ENCODE measurements around the gene SUPT6H.
A peak's percentile ranks its signal among the peaks of the same experiment; 100 is the strongest.
"Not testable (repeated sequence)": the region's sequence is repeated elsewhere in the genome, so short reads cannot be mapped to it uniquely, and the experiment has no call there.

The SUPT6H gene

DNA sequence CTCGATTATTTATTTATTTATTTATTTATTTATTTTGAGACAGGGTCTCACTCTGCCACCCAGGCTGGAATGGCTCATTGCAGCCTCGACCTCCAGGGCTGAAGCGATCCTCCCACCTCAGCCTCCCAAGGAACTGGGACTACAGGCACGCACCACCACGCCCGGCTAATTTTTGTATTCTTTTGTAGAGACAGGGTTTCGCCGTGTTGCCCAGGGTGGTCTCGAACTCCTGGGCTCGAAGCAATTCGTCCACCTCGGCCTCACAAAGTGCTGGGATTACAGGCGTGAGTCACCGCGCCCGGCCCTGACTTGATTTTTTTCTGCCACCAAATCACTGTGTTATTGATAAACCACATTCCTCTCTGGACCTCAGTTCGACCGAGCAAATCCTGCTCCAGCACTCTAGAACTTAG is 57.0 kb downstream of the SUPT6H start:
- DNase-seq (ENCODE audit: low read depth), result no peak

DNA sequence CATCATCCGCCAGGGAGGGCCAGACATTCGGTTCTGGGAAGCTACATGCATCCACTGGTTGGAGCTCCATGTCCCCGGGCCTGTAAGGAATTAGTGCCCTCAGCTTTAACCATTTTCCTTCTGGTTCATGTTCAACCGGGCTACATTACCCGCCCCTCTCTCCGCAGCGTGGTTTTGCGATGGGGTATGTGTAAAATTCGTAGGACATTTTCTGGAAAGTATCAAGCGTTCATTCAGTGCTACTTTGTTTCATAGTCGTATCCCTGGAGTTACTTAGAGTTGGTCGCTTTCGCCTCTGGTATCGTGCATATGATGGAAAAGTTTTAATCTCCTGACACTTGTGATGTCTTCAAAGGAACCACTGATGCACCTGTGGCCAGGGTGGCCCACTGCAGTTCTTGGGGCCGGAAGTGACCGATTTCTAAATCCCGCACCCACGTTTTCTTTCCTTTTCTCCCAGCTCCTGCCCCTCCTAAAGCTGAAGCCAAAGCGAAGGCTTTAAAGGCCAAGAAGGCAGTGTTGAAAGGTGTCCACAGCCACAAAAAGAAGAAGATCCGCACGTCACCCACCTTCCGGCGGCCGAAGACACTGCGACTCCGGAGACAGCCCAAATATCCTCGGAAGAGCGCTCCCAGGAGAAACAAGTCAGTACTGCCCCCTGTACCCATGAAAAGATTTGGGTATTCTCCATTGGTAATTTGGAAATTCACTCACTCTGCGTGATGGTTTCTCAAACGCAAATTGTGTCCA is 58.4 kb downstream of the SUPT6H start:
- DNase-seq (ENCODE audit: low read depth), result no peak

DNA sequence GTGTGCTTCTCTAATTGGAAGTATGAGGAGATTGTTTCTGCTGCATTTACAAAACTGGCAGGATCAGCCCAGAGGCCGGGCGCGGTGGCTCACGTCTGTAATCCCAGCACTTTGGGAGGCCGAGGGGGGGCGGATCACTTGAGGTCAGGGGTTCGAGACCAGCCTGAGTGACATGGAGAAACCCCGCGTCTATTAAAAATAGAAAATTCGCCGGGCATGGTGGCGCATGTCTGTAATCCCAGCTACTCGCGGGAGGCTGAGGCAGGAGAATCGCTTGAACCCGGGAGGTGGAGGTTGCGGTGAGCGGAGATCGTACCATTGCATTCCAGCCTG is 59.0 kb downstream of the SUPT6H start:
- not testable (repeated sequence) for DNase-seq (ENCODE audit: low read depth)

DNA sequence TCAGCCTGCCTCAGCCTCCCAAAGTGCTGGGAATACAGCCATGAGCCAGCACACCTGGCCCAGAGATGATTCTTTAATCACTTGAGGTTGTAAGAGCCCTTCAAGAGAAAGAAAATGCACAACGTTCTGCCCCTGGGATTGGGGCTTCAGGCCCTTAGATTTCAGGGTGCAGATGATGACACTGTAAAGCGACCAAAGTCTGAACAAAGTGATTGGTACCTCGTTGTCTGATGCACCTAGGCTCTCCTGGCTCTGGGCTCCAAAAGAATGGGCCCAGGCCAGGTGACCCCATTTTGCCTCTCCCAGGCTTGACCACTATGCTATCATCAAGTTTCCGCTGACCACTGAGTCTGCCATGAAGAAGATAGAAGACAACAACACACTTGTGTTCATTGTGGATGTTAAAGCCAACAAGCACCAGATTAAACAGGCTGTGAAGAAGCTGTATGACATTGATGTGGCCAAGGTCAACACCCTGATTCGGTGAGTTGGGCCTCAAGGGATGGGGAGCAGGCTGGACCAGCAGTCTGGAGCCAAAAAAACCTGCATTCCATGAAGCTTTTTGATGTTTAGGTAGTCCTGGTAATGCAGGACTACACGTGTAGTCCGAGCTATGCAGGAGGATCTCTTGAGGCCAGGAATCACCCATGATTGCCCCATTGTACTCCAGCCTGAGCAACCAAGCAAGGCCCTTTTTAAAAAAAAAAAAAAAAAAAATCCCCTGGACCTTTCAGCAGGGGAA is 60.6 kb downstream of the SUPT6H start:
- no peak for DNase-seq (ENCODE audit: low read depth)

DNA sequence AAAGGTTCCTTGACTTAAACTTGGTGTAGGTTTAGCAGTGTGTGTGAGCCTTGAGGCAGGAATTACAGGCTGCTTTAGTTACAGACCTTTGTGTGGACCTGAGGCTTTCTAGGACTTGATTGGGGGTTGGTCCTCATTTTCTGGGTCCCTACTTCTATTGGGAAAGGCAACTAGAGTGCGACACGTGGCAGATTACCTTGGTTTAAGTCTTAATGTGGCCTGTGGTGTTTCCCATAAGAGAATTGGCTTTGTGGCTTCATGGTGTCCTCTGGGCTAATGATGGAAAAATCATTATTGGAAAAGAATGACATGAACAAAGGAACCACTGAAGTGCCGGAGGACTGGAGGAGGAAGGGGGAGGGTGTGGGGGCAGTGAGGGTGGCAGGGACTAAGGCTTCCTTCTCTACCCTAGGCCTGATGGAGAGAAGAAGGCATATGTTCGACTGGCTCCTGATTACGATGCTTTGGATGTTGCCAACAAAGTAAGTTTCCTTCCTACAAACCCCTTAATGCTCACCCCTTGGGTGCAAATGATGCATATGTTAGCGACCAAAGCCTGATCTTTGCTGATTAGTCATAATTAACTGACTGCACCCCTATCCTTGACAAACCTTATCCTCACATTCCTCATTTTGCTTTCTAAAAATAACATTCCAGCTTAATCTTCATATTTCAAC is 61.3 kb downstream of the SUPT6H start:
- DNase-seq (ENCODE audit: low read depth), result no peak

GRCh38 chr17:28723836-28724499 is 62.0 kb downstream of the SUPT6H start:
- not testable (repeated sequence) for DNase-seq (ENCODE audit: low read depth)

GRCh38 chr17:28724500-28725165 is 62.6 kb downstream of the SUPT6H start:
- DNase-seq (ENCODE audit: low read depth), result no peak

DNA sequence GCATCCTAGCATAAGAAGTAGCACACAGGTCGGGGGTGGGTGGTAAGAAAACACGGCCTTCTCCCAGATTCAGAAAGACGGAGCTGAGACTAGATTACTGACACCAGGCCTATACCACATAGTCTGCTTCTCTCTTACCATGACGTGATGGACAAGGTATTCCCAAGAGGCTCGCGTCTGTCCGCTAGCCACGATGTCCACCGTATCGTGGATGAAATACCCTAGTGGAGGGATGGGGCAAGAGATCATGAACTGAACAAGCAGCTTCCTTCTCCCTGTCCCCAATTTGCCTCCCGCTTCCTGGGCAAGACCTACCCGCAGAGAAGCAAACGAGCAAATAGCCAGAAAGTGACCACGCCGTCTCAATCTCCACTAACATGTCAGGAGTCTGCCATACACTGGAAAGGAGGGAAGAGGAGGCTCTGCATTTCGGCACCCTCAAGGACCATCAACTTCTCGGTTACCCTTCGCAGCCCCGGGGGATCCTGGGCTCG is 63.2 kb downstream of the SUPT6H start:
- DNase-seq (ENCODE audit: low read depth), result no peak

DNA sequence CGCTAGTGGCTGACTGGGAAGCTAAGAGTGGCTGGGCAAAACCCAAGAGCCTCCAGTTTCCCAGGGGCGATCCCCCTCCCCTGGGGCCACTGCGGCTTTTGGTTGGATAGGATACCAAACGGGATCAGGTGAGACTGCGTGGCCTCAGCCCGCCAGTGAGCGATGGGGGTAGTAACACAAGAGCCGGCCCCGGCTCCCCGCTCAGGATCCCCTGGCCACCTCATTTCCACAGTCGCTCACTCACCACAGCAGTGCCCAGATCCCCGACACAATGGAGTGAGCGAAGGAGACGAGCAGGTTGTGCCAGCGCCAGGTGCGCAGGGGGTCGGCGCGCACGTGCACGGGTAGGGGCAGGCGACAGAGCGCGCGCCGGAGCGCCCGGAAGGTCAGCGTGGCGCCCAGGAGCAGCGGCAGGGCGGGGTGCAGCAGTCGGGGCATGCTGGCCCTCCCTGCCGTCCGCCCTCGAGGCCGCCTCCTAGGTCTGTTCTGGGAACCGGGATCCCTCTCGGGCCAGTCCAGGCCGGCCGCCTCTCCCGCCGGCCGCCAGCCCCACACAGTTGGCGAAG is 63.7 kb downstream of the SUPT6H start:
- no peak for DNase-seq (ENCODE audit: low read depth)

DNA sequence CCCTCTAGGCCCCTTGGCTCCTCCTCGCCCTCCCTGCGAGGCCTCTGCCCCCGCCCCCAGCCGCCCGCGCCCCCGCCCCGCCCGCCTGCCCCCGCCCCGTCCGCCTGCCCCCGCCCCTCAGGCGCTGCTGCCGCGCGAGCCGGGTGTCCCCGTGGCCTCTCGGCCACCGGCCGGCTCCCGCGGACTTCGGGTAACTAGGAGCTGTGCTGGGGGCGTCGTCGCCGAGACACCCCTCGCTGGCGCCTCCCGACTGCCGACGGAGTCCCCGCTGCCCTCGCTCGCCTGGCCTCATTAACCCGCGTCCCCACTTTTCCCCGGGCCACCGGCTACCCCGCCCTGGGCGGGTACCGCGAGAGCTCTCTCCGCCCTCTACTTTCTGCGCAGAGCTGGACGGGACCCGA is 64.2 kb downstream of the SUPT6H start, which contains the start of gene TLCD1:
Gene TLCD1 (minus strand): TSS at position 8 of the 401 bp plus-strand sequence. CDS start 136 bp downstream, outside the sequence.
- peak; percentile 55 for DNase-seq (ENCODE audit: low read depth)

DNA sequence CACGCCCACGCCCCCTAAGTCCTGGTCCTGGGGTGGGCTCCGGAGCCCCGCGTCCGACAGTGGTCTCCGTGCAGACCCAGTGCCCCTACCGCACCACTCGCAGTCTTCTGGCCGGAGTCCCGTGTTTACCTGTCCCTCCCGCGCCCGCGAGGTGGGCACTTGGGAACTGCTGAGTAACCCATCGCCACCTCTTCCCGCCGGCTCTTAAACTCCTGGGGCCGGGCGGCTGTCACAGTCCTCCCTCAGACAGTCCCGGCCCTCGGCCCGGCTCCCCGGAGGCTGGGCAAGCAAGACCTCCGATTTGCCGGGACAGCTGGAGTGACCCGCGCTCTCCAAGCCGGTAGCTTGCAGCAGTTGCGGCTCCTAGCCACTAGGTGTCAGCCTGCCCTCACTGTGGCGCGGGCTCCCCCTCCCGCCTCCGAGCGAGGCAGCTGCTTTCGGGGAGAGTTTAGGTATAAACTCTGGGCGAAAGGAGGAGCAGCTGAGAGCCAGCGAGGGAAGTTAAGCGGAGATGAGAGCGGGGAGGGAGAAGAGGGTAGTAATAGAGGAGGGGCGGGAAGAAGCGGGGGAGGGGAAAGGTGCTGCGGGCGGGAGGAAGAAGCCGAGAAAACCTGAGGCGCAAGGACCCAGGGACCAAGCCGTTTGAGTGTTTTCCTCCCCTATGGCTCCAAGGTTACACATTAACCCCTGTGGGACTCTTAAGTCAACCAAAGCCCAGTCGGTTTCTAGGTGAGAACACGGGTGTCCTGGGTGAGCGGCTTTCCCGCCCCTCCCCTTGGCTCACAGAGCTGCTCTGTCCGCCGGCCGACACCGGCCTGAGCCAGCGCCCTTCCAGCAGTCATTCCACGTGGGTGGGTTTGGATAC is 64.9 kb downstream of the SUPT6H start:
- peak; percentile 81 for DNase-seq (ENCODE audit: low read depth)

- peak; percentile 93 for DNase-seq (ENCODE audit: low read depth)
Measured at GRCh38 chr17:28728364-28729200, 66.6 kb downstream of the SUPT6H start, which contains the start of gene NEK8. NEK8 (plus strand) TSS chr17:28728788; CDS start chr17:28728814, 26 bp downstream.

- DNase-seq (ENCODE audit: low read depth), result no peak
Measured at GRCh38 chr17:28729950-28730330, 67.9 kb downstream of the SUPT6H start.

- DNase-seq (ENCODE audit: low read depth), result no peak
Measured at GRCh38 chr17:28733346-28733745, 71.3 kb downstream of the SUPT6H start.

- DNase-seq (ENCODE audit: low read depth), result no peak
Measured at GRCh38 chr17:28734712-28735241, 72.8 kb downstream of the SUPT6H start.

DNA sequence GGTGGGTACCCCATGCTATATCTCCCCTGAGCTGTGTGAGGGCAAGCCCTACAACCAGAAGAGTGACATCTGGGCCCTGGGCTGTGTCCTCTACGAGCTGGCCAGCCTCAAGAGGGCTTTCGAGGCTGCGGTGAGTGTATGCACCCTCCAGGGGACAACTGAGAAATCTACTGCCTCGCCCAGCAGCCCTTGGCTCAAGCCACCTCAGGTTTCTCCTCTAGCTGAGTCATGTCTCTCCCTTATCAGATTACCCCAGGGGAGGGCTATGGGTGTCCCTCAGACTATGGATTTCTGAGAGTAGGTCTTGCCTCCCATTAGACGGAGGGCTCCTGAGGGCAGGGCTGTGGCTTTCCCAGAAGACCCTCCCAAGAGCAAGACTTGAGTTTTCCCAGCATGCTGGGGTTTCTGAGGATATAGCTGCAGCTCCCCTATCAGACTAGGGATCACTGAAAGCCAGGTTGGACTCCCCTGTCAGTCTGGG is 73.3 kb downstream of the SUPT6H start:
- no peak for DNase-seq (ENCODE audit: low read depth)

GRCh38 chr17:28735913-28736769 is 74.1 kb downstream of the SUPT6H start:
- DNase-seq (ENCODE audit: low read depth), result not testable (repeated sequence)

DNA sequence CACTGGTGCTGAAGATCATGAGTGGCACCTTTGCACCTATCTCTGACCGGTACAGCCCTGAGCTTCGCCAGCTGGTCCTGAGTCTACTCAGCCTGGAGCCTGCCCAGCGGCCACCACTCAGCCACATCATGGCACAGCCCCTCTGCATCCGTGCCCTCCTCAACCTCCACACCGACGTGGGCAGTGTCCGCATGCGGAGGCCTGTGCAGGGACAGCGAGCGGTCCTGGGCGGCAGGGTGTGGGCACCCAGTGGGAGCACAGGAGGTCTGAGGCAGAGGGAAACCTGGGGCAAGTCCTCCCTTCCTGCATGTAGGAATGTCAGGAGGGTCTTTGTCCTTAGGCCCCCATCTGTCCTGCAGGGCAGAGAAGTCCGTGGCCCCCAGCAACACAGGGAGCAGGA is 75.3 kb downstream of the SUPT6H start:
- no peak for DNase-seq (ENCODE audit: low read depth)
